Neural cell (in vitro differentiated cells): ENCODE measurements around the gene ME2. TPM values are rescaled to one million over a fixed set of nuclear protein-coding genes. Genes with fewer than 3 reads are reported as not detected.

Experiments
- H2AFZ ChIP-seq: fragments of 200-600, 300-800 bp; sonication (generic), shearing (Covaris generic); 2 replicates; pipeline ENCODE4 v1.6.0; 2014; ENCODE audit warnings: low read depth, mild to moderate bottlenecking, antibody characterized with exemption, low read length, moderate library complexity
- H3F3A ChIP-seq: fragments of 200-600 bp; shearing (Covaris generic); 2 replicates; pipeline ENCODE4 v1.6.1; 2016; ENCODE audit warnings: mild to moderate bottlenecking, moderate library complexity, mixed read lengths, antibody characterized with exemption, low read length; ENCODE audit not compliant: insufficient read depth, poor library complexity, severe bottlenecking
- H3K27ac ChIP-seq: fragments of 200-600, 300-800 bp; sonication (generic), shearing (Covaris generic); 2 replicates; pipeline ENCODE4 v1.5.1; 2014; ENCODE audit warnings: mild to moderate bottlenecking, low read length, moderate library complexity
- H3K27me3 ChIP-seq: fragments of 300-800, 200-600 bp; sonication (generic), shearing (Covaris generic); 2 replicates; pipeline ENCODE4 v1.6.0; 2014; ENCODE audit warnings: mild to moderate bottlenecking, low read depth, low read length, moderate library complexity; ENCODE audit not compliant: insufficient read depth
- H3K36me3 ChIP-seq: fragments of 300-800, 200-600 bp; sonication (generic), shearing (Covaris generic); 2 replicates; pipeline ENCODE4 v1.5.1; 2014; ENCODE audit warnings: mild to moderate bottlenecking, antibody characterized with exemption, low read length, moderate library complexity; ENCODE audit not compliant: insufficient read depth
- H3K4me2 ChIP-seq: fragments of 300-800, 200-600 bp; sonication (generic), shearing (Covaris generic); 2 replicates; pipeline ENCODE4 v1.6.0; 2014; ENCODE audit warnings: mild to moderate bottlenecking, low read length
- H3K4me3 ChIP-seq: fragments of 300-800, 200-600 bp; sonication (generic), shearing (Covaris generic); 2 replicates; pipeline ENCODE4 v1.5.1; 2014; ENCODE audit warnings: mild to moderate bottlenecking, low read length, moderate library complexity
- H3K79me2 ChIP-seq: fragments of 200-600 bp; shearing (Covaris generic); replicated peaks from 2 replicates; pipeline ENCODE4 v1.6.0; 2014; ENCODE audit warnings: mild to moderate bottlenecking, low read length, moderate library complexity; ENCODE audit not compliant: insufficient read depth
- H3K9ac ChIP-seq: fragments of 300-800, 200-600 bp; sonication (generic), shearing (Covaris generic); 2 replicates; pipeline ENCODE4 v1.6.1; 2016; ENCODE audit warnings: mild to moderate bottlenecking, low read length, mixed read lengths
- H3K9me2 ChIP-seq: fragments of 200-600 bp; shearing (Covaris generic); 2 replicates; pipeline ENCODE4 v1.6.1; 2016; ENCODE audit warnings: mild to moderate bottlenecking, low read length, mixed read lengths; ENCODE audit not compliant: insufficient read depth
- H3K9me3 ChIP-seq: fragments of 200-600, 300-800 bp; sonication (generic), shearing (Covaris generic); 2 replicates; pipeline ENCODE4 v1.6.1; 2016; ENCODE audit warnings: mild to moderate bottlenecking, mixed run types, low read length, moderate library complexity, mixed read lengths
- H4K20me1 ChIP-seq: fragments of 200-600 bp; shearing (Covaris generic); 2 replicates; pipeline ENCODE4 v1.6.1; 2016; ENCODE audit warnings: mild to moderate bottlenecking, mixed run types; ENCODE audit not compliant: insufficient read depth
- CTCF ChIP-seq: fragments of 450-650 bp; IDR thresholded peaks from 2 replicates; pipeline ENCODE4 v1.5.1; 2014; ENCODE audit warnings: antibody characterized with exemption, mild to moderate bottlenecking, moderate library complexity; ENCODE audit not compliant: poor library complexity, severe bottlenecking
- EP300 ChIP-seq: fragments of 450-650 bp; conservative IDR thresholded peaks from 2 replicates; pipeline ENCODE4 v1.6.1; 2014; ENCODE audit warnings: antibody characterized with exemption, mild to moderate bottlenecking, moderate library complexity; ENCODE audit not compliant: poor library complexity, severe bottlenecking
- EZH2 ChIP-seq: fragments of 200-600, 300-800 bp; shearing (Covaris generic), sonication (generic); IDR thresholded peaks from 2 replicates; pipeline ENCODE4 v1.6.1; 2014; ENCODE audit warnings: antibody characterized with exemption, low read length, borderline replicate concordance, mild to moderate bottlenecking; ENCODE audit not compliant: insufficient read depth, poor library complexity, severe bottlenecking
- MXI1 ChIP-seq: fragments of 450-650 bp; conservative IDR thresholded peaks from 2 replicates; pipeline ENCODE4 v1.6.1; 2014; ENCODE audit warnings: antibody characterized with exemption, mild to moderate bottlenecking; ENCODE audit not compliant: poor library complexity, severe bottlenecking
- POLR2AphosphoS5 ChIP-seq: IDR thresholded peaks from 2 replicates; pipeline ENCODE4 v1.6.1; 2012
- RAD21 ChIP-seq: fragments of 450-650 bp; conservative IDR thresholded peaks from 2 replicates; pipeline ENCODE4 v1.6.1; 2014; ENCODE audit warnings: antibody characterized with exemption, mild to moderate bottlenecking, moderate library complexity
- SMC3 ChIP-seq: fragments of 450-650 bp; conservative IDR thresholded peaks from 2 replicates; pipeline ENCODE4 v1.6.1; 2014; ENCODE audit warnings: antibody characterized with exemption, mild to moderate bottlenecking, moderate library complexity; ENCODE audit not compliant: poor library complexity
- TAF1 ChIP-seq: IDR thresholded peaks from 2 replicates; pipeline ENCODE4 v1.6.1; 2012; ENCODE audit warnings: low read depth
- polyA plus RNA-seq: library from polyadenylated mRNA; depleted of rRNA; stranded (reverse); fragments of >200 nt; gene quantifications from 2 replicates; pipeline ENCODE4 v1.2.3, GENCODE V29; 2014
- TF ChIP-seq, protein P1 (sequence below): IDR thresholded peaks from 2 replicates; pipeline ENCODE4 v1.6.1; 2012; ENCODE audit warnings: borderline replicate concordance

The ME2 gene
- polyA plus RNA-seq, 1 donor from 2014 or later: 76.2 TPM

GRCh38 chr18:50982086-50982801 lies 103.3 kb downstream of the ME2 start:
- Histone ChIP-seq H2AFZ (no peak overlapping the region), H3K9me2 (no peaks in the 10 kb centered on the region), H3K4me2 (no peak overlapping the region), H3K27ac (no peak overlapping the region), H3F3A (no peaks in the 10 kb centered on the region), H3K27me3 (no peaks in the 10 kb centered on the region), H3K36me3 (no peaks in the 10 kb centered on the region), H3K4me3 (no peak overlapping the region), H3K79me2 (peaks cover 6% of the 10 kb centered on the region), H3K9me3 (no peaks in the 10 kb centered on the region), H3K9ac (no peak overlapping the region), H4K20me1 (no peaks in the 10 kb centered on the region)
- TF ChIP-seq RAD21: no peak
- TF ChIP-seq, protein P1, sequence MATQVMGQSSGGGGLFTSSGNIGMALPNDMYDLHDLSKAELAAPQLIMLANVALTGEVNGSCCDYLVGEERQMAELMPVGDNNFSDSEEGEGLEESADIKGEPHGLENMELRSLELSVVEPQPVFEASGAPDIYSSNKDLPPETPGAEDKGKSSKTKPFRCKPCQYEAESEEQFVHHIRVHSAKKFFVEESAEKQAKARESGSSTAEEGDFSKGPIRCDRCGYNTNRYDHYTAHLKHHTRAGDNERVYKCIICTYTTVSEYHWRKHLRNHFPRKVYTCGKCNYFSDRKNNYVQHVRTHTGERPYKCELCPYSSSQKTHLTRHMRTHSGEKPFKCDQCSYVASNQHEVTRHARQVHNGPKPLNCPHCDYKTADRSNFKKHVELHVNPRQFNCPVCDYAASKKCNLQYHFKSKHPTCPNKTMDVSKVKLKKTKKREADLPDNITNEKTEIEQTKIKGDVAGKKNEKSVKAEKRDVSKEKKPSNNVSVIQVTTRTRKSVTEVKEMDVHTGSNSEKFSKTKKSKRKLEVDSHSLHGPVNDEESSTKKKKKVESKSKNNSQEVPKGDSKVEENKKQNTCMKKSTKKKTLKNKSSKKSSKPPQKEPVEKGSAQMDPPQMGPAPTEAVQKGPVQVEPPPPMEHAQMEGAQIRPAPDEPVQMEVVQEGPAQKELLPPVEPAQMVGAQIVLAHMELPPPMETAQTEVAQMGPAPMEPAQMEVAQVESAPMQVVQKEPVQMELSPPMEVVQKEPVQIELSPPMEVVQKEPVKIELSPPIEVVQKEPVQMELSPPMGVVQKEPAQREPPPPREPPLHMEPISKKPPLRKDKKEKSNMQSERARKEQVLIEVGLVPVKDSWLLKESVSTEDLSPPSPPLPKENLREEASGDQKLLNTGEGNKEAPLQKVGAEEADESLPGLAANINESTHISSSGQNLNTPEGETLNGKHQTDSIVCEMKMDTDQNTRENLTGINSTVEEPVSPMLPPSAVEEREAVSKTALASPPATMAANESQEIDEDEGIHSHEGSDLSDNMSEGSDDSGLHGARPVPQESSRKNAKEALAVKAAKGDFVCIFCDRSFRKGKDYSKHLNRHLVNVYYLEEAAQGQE: no peak
- TF ChIP-seq MXI1: no peak
- no peak for TF ChIP-seq SMC3
- no peak for TF ChIP-seq EZH2
- TF ChIP-seq TAF1: no peak
- TF ChIP-seq EP300: no peak
- no peak for TF ChIP-seq POLR2AphosphoS5
- no peak for TF ChIP-seq CTCF

DNA sequence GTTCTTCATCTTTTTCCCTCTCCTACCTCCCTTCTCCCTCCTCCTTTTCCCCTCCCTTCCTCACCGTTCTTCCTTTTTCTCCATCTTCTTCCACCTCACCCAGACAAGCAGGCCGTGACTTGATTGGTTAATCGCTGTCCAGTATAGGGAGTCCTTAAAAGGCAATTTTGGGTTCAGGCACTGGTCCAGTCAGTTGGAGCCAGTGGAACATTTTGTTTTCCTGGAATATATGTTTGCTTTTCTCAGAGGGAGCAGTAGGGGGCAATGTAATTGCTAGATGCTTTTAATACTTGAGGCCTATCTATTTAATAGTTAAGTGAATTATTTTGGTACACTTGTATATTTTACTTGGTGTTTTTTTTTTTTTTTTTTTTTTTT lies 103.9 kb downstream of the ME2 start:
- Histone ChIP-seq H2AFZ (no peak overlapping the region), H4K20me1 (no peaks in the 10 kb centered on the region), H3K4me2 (no peak overlapping the region), H3K9ac (no peak overlapping the region), H3K36me3 (no peaks in the 10 kb centered on the region), H3F3A (no peaks in the 10 kb centered on the region), H3K27ac (no peak overlapping the region), H3K79me2 (peaks cover 6% of the 10 kb centered on the region), H3K27me3 (no peaks in the 10 kb centered on the region), H3K9me3 (no peaks in the 10 kb centered on the region), H3K9me2 (no peaks in the 10 kb centered on the region), H3K4me3 (no peak overlapping the region)
- no peak for TF ChIP-seq TAF1
- TF ChIP-seq, protein P1: no peak
- TF ChIP-seq EP300: no peak
- TF ChIP-seq SMC3: no peak
- no peak for TF ChIP-seq POLR2AphosphoS5
